Neural cell (in vitro differentiated cells): ENCODE results near the gene RNPEP.

ENCODE experiments used
- CTCF ChIP-seq: fragments of 450-650 bp; IDR thresholded peaks from 2 replicates; pipeline ENCODE4 v1.5.1; 2014; ENCODE audit warnings: antibody characterized with exemption, mild to moderate bottlenecking, moderate library complexity; ENCODE audit not compliant: poor library complexity, severe bottlenecking
- EZH2 ChIP-seq: fragments of 200-600, 300-800 bp; shearing (Covaris generic), sonication (generic); IDR thresholded peaks from 2 replicates; pipeline ENCODE4 v1.6.1; 2014; ENCODE audit warnings: antibody characterized with exemption, low read length, borderline replicate concordance, mild to moderate bottlenecking; ENCODE audit not compliant: insufficient read depth, poor library complexity, severe bottlenecking
- POLR2AphosphoS5 ChIP-seq: IDR thresholded peaks from 2 replicates; pipeline ENCODE4 v1.6.1; 2012

- TF ChIP-seq CTCF: no peak
- no peak for TF ChIP-seq EZH2
- no peak for TF ChIP-seq POLR2AphosphoS5
These were observed 46.8 kb downstream of the RNPEP start for GRCh38 chr1:202029171-202029665.
